Astrocyte (in vitro differentiated cells and primary cell): Measurements from ENCODE around the gene PNPLA1. TPM values are rescaled to one million over a fixed set of nuclear protein-coding genes. Genes with fewer than 3 reads are reported as not detected.

Experiments used
- DNase-seq: peaks from one replicate; pipeline ENCODE4 v3.0.0-alpha.2; 2010; ENCODE audit warnings: low read depth
- FAIRE-seq: peaks from 2 replicates; lab custom pipeline; 2011; peaks lifted over from hg19 to GRCh38; lab: Jason Lieb, UNC
- H2AFZ ChIP-seq: 2 replicates; pipeline ENCODE4 v1.6.0; 2012; ENCODE audit warnings: low read depth, low read length, inconsistent platforms
- H3K27ac ChIP-seq: 2 replicates; pipeline ENCODE4 v1.5.1; 2011; ENCODE audit warnings: low read depth, low read length, inconsistent platforms
- H3K27me3 ChIP-seq: 2 replicates; pipeline ENCODE4 v1.6.0; 2011; ENCODE audit warnings: low read length, inconsistent platforms; ENCODE audit not compliant: insufficient read depth
- H3K36me3 ChIP-seq: 2 replicates; pipeline ENCODE4 v1.5.1; 2011; ENCODE audit warnings: low read length, inconsistent platforms; ENCODE audit not compliant: insufficient read depth
- H3K4me1 ChIP-seq: 2 replicates; pipeline ENCODE4 v1.5.1; 2011; ENCODE audit warnings: low read length, inconsistent platforms; ENCODE audit not compliant: insufficient read depth
- H3K4me2 ChIP-seq: 2 replicates; pipeline ENCODE4 v1.6.0; 2012; ENCODE audit warnings: low read length, inconsistent platforms
- H3K4me3 ChIP-seq: 2 replicates; pipeline ENCODE4 v1.5.1; 2011; ENCODE audit warnings: low read depth, mild to moderate bottlenecking, low read length, inconsistent platforms; ENCODE audit not compliant: insufficient read depth
- H3K79me2 ChIP-seq: 2 replicates; pipeline ENCODE4 v1.6.0; 2012; ENCODE audit warnings: mild to moderate bottlenecking, low read length, inconsistent platforms; ENCODE audit not compliant: insufficient read depth
- H3K9ac ChIP-seq: 2 replicates; pipeline ENCODE4 v1.6.0; 2012; ENCODE audit warnings: mild to moderate bottlenecking, low read length, inconsistent platforms
- H3K9me3 ChIP-seq: 2 replicates; pipeline ENCODE4 v1.5.1; 2012; ENCODE audit warnings: low read depth, mild to moderate bottlenecking, low read length, inconsistent platforms; ENCODE audit not compliant: insufficient read depth
- H4K20me1 ChIP-seq: 2 replicates; pipeline ENCODE4 v1.6.0; 2012; ENCODE audit warnings: low read length, inconsistent platforms; ENCODE audit not compliant: insufficient read depth
- H3K27ac Mint-ChIP-seq: one replicate; pipeline ENCODE4 v1.8.0; 2021; ENCODE audit warnings: mild to moderate bottlenecking, mixed read lengths; ENCODE audit not compliant: unreplicated experiment
- H3K27me3 Mint-ChIP-seq: one replicate; pipeline ENCODE4 v1.8.0; 2021; ENCODE audit warnings: low read depth, mixed read lengths; ENCODE audit not compliant: unreplicated experiment
- H3K36me3 Mint-ChIP-seq: one replicate; pipeline ENCODE4 v1.8.0; 2021; ENCODE audit warnings: low read depth, mixed read lengths; ENCODE audit not compliant: unreplicated experiment
- H3K4me1 Mint-ChIP-seq: one replicate; pipeline ENCODE4 v1.8.0; 2021; ENCODE audit warnings: low read depth, mixed read lengths; ENCODE audit not compliant: unreplicated experiment
- H3K4me3 Mint-ChIP-seq: one replicate; pipeline ENCODE4 v1.8.0; 2021; ENCODE audit warnings: mild to moderate bottlenecking, moderate library complexity, mixed read lengths; ENCODE audit not compliant: unreplicated experiment
- H3K9me3 Mint-ChIP-seq: one replicate; pipeline ENCODE4 v1.8.0; 2021; ENCODE audit warnings: mild to moderate bottlenecking, mixed read lengths; ENCODE audit not compliant: unreplicated experiment
- EZH2 ChIP-seq: IDR thresholded peaks from 2 replicates; pipeline ENCODE4 v1.6.1; 2012; ENCODE audit warnings: mild to moderate bottlenecking, low read length, inconsistent platforms; ENCODE audit not compliant: insufficient read depth
- total RNA-seq: library from RNA; stranded (reverse); gene quantifications from 2 replicates; pipeline ENCODE4 v1.2.1, GENCODE V29; 2021
- TF ChIP-seq, protein P1 (sequence below): IDR thresholded peaks from 2 replicates; pipeline ENCODE4 v1.5.1; 2011; ENCODE audit warnings: low read depth, mild to moderate bottlenecking, inconsistent platforms, low read length, moderate library complexity; ENCODE audit not compliant: insufficient read depth

PNPLA1 gene
- total RNA-seq, 1 donor from 2014 or later: not detected

GRCh38 chr6:36314221-36315014 is 44.6 kb downstream of the PNPLA1 start:
- Histone ChIP-seq H3K4me2 (no peak overlapping the region), H3K4me3 (no peak overlapping the region), H3K27me3 (peaks cover 25% of the 10 kb centered on the region), H3K27ac (no peak overlapping the region), H3K9ac (no peak overlapping the region), H3K36me3 (no peaks in the 10 kb centered on the region), H4K20me1 (no peaks in the 10 kb centered on the region), H3K4me1 (no peaks in the 10 kb centered on the region), H3K79me2 (no peaks in the 10 kb centered on the region), H2AFZ (no peak overlapping the region), H3K9me3 (no peaks in the 10 kb centered on the region)
- DNase-seq (peak; percentile 54), FAIRE-seq (no peak)
- Mint-ChIP-seq H3K27me3 (peaks cover 47% of the 10 kb centered on the region), H3K4me1 (peaks cover 5% of the 10 kb centered on the region), H3K36me3 (no peaks in the 10 kb centered on the region), H3K9me3 (peaks cover 6% of the 10 kb centered on the region), H3K27ac (peak overlapping the region; percentile 77), H3K4me3 (peak overlapping the region; percentile 20)
- TF ChIP-seq EZH2: no peak
- TF ChIP-seq, protein P1, sequence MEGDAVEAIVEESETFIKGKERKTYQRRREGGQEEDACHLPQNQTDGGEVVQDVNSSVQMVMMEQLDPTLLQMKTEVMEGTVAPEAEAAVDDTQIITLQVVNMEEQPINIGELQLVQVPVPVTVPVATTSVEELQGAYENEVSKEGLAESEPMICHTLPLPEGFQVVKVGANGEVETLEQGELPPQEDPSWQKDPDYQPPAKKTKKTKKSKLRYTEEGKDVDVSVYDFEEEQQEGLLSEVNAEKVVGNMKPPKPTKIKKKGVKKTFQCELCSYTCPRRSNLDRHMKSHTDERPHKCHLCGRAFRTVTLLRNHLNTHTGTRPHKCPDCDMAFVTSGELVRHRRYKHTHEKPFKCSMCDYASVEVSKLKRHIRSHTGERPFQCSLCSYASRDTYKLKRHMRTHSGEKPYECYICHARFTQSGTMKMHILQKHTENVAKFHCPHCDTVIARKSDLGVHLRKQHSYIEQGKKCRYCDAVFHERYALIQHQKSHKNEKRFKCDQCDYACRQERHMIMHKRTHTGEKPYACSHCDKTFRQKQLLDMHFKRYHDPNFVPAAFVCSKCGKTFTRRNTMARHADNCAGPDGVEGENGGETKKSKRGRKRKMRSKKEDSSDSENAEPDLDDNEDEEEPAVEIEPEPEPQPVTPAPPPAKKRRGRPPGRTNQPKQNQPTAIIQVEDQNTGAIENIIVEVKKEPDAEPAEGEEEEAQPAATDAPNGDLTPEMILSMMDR: no peak

DNA sequence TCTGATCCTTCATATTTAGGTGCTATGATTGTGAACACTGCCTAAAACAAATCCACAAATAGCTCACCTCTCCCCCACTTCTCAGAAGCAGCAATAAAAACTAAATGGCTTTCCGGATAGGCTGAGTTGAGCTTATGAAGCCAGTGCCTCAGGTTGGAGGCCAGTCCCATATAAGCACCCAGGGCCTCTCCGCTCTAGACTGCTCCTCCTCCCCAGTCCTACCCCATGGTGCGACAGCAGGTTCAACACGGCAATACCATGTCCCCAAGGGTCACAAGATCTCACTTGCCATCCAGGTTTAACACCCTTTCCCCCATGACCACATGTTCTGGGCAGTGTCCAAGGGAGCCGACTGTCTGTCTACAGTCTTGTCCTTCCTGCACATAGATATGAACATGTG is 46.1 kb downstream of the PNPLA1 start:
- Mint-ChIP-seq H3K4me3 (no peak overlapping the region), H3K4me1 (peaks cover 8% of the 10 kb centered on the region), H3K27me3 (peaks cover 41% of the 10 kb centered on the region), H3K27ac (no peak overlapping the region), H3K36me3 (no peaks in the 10 kb centered on the region), H3K9me3 (peaks cover 1% of the 10 kb centered on the region)
- Histone ChIP-seq H3K36me3 (no peaks in the 10 kb centered on the region), H3K4me2 (no peak overlapping the region), H3K27ac (no peak overlapping the region), H3K4me1 (no peaks in the 10 kb centered on the region), H3K27me3 (peaks cover 18% of the 10 kb centered on the region), H3K9me3 (no peaks in the 10 kb centered on the region), H3K79me2 (no peaks in the 10 kb centered on the region), H4K20me1 (no peaks in the 10 kb centered on the region), H3K4me3 (no peak overlapping the region), H3K9ac (no peak overlapping the region), H2AFZ (no peak overlapping the region)
- TF ChIP-seq, protein P1: no peak
- TF ChIP-seq EZH2: no peak
- DNase-seq: no peak
- no peak for FAIRE-seq

DNA sequence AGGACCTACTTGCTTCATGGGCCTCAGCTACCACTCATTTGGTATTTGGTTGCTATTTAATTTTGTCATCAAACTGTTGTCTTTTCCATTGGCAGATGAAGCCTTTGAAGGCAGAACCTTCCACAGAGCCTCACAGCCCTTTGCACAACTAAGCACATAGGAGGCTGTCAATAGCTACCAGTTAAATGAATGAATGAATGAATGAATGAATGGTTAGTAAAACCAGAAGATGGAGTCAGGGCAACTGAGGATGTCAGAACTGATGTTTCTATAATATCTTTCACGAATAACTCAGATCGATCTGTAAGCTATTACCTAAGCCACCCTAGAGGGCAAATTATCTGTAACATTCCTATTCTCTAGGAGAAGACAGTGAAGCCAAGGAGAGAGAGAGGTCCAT is 47.8 kb downstream of the PNPLA1 start:
- Mint-ChIP-seq H3K4me3 (no peak overlapping the region), H3K36me3 (no peaks in the 10 kb centered on the region), H3K27me3 (peaks cover 34% of the 10 kb centered on the region), H3K4me1 (peaks cover 8% of the 10 kb centered on the region), H3K27ac (no peak overlapping the region), H3K9me3 (no peaks in the 10 kb centered on the region)
- H4K20me1 ChIP-seq: no peaks in the 10 kb centered on the region
- peaks cover 11% of the 10 kb centered on the region for H3K27me3 ChIP-seq
- FAIRE-seq: no peak
- H3K4me2 ChIP-seq: no peak overlapping the region
- no peak for DNase-seq
- H2AFZ ChIP-seq: no peak overlapping the region
- H3K4me3 ChIP-seq: no peak overlapping the region
- TF ChIP-seq EZH2: no peak
- TF ChIP-seq, protein P1: no peak
- H3K27ac ChIP-seq: no peak overlapping the region
- no peaks in the 10 kb centered on the region for H3K9me3 ChIP-seq
- H3K79me2 ChIP-seq: no peaks in the 10 kb centered on the region
- no peak overlapping the region for H3K9ac ChIP-seq
- H3K4me1 ChIP-seq: no peaks in the 10 kb centered on the region
- H3K36me3 ChIP-seq: no peaks in the 10 kb centered on the region
